Activated T-cell treated with anti-CD3 and anti-CD28 coated beads for 48 hours (primary cell): ENCODE measurements around the gene MAGI1.
"Not testable (repeated sequence)": the region's sequence is repeated elsewhere in the genome, so short reads cannot be mapped to it uniquely, and the experiment has no call there.

Experiments used
- DNase-seq: peaks from one replicate; pipeline ENCODE4 v3.0.0-alpha.2; 2020; ENCODE audit warnings: low read depth

Gene MAGI1

GRCh38 chr3:65560133-65560532 lies 478.6 kb downstream of the MAGI1 start:
- no peak for DNase-seq

- DNase-seq: no peak
Observed at GRCh38 chr3:65559643-65560042, 479.1 kb downstream of the MAGI1 start.

DNA sequence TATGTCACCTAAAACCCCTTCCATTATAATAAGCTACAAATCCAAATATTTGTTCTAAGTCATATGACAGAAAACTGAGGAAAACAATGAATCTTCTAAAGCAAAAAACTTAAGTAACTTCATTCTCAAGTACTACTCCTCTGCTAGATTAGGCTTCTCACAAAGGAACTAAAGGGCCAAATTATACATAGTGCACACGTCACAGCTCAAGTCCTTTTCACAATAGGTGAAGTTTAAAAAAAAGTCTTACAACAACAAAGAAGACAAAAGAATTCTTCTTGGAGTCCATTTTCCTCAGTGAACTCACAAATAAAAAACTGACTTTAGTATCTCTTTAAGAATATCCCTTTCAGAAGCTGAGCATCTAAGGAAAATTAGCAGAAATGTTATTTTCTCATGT lies 479.9 kb downstream of the MAGI1 start:
- DNase-seq: no peak

- no peak for DNase-seq
Observed at GRCh38 chr3:65557899-65558564, 480.7 kb downstream of the MAGI1 start.

GRCh38 chr3:65556934-65557577 lies 481.7 kb downstream of the MAGI1 start:
- DNase-seq: no peak

DNA sequence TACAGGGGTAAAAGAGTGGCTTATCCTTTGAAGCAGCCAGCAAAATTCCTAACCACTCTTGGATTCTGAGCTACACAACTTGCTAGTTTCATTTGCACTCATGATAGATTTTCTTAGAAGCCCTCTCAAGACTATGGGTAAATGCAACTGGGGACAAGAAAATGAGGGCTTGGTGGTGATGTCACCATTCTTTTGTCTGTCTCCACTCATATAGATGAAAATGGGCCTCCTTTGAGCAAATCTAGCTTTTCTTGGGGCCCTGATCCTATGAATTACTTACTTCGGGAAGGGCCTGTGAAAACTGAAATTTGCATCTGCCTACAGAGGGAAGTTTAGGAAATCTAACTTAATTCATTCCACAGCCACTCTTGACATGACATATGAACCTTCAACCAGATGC lies 486.3 kb downstream of the MAGI1 start:
- no peak for DNase-seq

- no peak for DNase-seq
Observed at GRCh38 chr3:65551945-65552344, 486.8 kb downstream of the MAGI1 start.

GRCh38 chr3:65550137-65550536 lies 488.6 kb downstream of the MAGI1 start:
- DNase-seq: no peak

- DNase-seq: no peak
Observed at GRCh38 chr3:65549626-65549959, 489.1 kb downstream of the MAGI1 start.

- DNase-seq: no peak
Observed at GRCh38 chr3:65548848-65549625, 489.7 kb downstream of the MAGI1 start.

DNA sequence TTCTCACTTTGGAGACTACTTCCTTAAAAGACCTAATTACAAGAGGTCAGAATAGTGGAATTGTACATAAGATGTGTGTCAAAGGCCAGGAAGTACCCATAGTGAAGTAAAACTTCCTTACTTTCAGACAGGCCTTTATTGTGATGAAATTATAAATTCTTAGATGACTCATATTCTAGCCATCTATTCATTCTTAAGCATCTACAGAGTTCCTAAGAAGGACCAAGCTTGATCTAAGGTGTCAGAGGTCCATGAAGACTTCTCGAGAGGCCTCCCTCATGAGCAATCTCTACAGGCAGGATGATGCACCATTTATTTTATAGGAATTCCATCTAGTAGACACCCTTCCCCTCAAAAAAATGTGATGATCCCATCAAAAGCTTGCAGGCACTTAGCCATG lies 493.3 kb downstream of the MAGI1 start:
- no peak for DNase-seq

DNA sequence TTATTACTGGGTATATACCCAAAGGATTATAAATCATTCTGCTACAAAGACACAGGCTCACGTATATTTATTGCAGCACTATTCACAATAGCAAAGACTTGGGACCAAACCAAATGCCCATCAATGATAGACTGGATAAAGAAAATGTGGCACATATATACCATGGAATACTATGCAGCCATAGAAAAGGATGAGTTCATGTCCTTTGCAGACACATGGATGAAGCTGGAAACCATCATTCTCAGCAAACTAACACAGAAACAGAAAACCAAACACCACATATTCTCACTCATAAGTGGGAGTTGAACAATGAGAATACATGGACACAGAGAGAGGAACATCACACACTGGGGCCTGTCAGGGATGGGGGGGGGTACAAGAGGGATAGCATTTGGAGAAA lies 495.3 kb downstream of the MAGI1 start:
- DNase-seq: not testable (repeated sequence)

- DNase-seq: no peak
Observed at GRCh38 chr3:65540666-65541065, 498.1 kb downstream of the MAGI1 start.

- DNase-seq: no peak
Observed at GRCh38 chr3:65539616-65540015, 499.1 kb downstream of the MAGI1 start.

DNA sequence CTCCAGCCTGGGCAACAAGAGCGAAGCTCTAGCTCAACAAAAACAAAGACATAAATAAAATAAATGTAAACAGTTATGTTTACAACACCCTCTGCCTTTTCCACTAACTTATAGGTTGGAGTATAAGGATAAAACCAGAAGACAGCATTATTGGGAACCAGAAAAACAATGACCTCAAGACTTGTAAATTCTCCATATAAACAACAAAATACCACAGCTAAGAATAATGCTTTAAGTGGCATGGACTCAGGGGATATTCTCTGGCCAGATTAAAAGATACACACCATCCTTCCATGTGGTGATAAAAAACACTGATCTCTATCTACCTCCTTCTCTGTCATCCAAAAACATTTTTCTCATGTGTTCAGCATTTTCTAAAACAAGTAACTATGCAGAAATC lies 500.6 kb downstream of the MAGI1 start:
- DNase-seq: no peak

DNA sequence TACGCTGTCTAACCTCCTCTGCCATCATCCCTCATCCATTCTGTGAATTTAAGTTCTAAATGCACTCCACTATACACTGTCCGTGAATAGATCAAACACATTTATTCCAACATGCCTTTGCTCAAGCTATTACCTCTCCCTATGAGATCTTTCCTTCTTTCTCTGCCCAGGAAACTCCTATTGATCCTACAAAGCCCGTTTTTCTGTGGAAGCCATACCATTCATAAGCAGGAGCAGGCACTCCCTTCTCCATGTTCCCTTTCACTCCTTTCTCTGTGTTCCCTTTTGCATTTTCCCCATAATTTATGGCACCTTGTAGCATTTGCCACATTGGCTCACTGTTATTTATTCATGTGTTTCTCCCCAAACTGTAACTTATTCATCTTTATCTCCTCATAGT lies 501.6 kb downstream of the MAGI1 start:
- no peak for DNase-seq

DNA sequence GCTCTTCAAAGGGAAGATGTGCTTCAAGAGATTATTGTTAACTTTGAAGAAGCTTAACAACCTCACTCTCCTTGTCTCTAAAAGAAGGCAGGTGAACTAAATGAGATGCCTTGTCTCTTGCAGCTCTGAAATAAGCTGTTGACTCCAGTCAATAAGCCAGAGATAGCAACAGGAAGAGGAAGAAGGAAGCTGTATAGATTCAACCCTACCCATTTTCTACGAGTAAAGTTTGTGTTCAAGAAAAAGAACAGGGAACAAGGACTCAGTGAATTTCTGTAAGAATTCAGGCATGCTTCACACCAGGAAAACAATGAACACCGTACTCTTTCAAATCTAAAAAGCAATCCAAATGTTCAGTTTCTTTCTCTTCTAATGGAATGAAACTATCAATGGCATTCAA lies 503.5 kb downstream of the MAGI1 start:
- DNase-seq: no peak

DNA sequence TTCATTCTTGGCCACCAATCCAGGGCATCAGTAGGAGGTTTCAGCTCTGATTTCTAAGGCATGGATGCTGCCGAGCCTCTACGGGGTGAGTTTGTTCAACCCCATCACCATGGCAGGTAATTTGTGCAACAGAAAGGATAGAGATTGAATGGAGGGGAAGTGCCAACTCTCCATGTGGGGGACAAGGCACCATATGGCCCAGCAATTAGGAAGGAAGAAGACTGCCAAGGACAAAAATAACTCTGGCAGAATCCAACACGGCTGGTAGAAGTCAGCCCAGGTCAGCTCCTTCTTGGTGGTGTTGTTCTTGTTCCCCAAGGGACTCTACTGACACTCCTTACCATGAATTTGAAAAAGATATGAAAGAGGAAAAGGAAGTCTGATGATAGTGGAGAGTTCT lies 503.9 kb downstream of the MAGI1 start:
- no peak for DNase-seq

DNA sequence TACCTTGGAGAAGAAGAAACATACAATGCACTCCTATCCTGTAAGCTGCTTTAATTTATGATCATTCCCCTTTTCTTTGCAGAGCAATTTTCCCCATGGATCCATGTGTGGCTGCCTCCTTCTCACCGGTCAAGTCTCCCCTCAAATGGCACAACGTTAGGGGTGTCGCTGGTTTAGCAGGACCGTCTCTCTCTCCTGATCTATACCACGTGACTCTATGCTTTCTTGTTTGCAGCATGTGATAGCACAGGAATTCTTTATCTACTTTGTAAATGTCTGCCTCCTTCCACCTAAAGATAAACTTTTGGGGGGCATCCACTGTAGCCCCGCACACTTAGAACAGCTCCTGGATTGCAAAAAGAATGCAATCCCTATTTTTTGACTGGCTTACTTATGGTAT lies 506.0 kb downstream of the MAGI1 start:
- no peak for DNase-seq

- DNase-seq: no peak
Observed at GRCh38 chr3:65532215-65532614, 506.5 kb downstream of the MAGI1 start.

GRCh38 chr3:65531499-65531898 lies 507.2 kb downstream of the MAGI1 start:
- no peak for DNase-seq

GRCh38 chr3:65526656-65527055 lies 512.1 kb downstream of the MAGI1 start:
- no peak for DNase-seq

- DNase-seq: no peak
Observed at GRCh38 chr3:65524584-65524983, 514.1 kb downstream of the MAGI1 start.
